Tibial nerve (tissue), 4 donors: ENCODE data around the gene DLGAP4.

Experiments
- EP300 ChIP-seq, 2 donors: sonication (generic); formaldehyde crosslinking; IDR thresholded peaks; one replicate each; pipeline ENCODE4 v1.6.1; 2017; ENCODE audit warnings: antibody characterized with exemption in 2 of 2, mild to moderate bottlenecking in 1 of 2
- POLR2A ChIP-seq, 2 donors: fragments of 450-650 bp; IDR thresholded peaks; one replicate each; pipeline ENCODE4 v1.6.1; 2017; ENCODE audit warnings: antibody characterized with exemption in 2 of 2, mild to moderate bottlenecking in 2 of 2, moderate library complexity in 2 of 2
- TF ChIP-seq, protein P1 (sequence below), 5 experiments: fragments of 200-600 bp in 3 of 5; fragments of 450-650 bp in 2 of 5; sonication (generic) in 3 of 5; IDR thresholded peaks; one replicate each; pipeline ENCODE4 v1.5.1; 2016 to 2019; ENCODE audit warnings: antibody characterized with exemption in 5 of 5, mild to moderate bottlenecking in 3 of 5, moderate library complexity in 2 of 5

DNA sequence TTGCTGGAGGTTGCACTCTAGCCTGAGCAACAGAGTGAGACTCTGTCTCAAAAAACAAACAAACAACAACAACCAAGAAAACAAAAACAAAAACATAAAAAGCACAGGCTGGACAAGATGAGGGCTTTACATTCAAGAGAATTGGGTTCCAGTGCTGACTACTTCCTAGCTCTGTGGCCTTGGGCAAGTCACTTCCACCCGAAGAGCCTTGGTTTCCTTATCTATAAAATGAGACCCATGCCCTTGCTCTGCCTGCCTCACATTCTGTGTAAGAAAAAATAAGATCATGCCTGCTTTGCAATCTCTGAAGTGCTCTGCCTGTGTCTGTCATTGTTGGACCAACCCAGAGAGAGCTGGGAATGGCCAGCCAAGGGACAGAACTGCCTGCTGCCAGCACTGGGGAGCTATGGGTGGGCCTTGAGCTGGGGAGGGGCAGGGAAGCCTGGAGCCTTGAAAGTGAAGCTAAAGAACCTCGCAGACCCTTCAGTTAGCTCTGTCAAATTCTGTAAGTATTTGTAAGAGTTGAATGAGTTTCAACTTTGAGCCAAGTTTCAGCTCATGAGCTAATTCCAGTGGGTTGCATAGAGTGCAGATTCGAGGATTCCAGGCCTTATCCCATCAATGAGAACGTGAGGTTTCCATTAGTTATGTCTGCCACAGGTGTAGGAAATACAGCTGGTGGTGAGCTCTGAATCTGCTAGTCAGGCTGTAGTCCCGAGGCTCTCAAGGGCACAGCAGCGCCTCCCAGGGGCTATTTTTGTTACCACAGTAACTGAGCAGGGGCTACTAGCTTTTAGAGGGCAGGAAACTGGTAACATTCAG is 93.2 kb downstream of the DLGAP4 start:
- TF ChIP-seq, protein P1, sequence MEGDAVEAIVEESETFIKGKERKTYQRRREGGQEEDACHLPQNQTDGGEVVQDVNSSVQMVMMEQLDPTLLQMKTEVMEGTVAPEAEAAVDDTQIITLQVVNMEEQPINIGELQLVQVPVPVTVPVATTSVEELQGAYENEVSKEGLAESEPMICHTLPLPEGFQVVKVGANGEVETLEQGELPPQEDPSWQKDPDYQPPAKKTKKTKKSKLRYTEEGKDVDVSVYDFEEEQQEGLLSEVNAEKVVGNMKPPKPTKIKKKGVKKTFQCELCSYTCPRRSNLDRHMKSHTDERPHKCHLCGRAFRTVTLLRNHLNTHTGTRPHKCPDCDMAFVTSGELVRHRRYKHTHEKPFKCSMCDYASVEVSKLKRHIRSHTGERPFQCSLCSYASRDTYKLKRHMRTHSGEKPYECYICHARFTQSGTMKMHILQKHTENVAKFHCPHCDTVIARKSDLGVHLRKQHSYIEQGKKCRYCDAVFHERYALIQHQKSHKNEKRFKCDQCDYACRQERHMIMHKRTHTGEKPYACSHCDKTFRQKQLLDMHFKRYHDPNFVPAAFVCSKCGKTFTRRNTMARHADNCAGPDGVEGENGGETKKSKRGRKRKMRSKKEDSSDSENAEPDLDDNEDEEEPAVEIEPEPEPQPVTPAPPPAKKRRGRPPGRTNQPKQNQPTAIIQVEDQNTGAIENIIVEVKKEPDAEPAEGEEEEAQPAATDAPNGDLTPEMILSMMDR (IDR thresholded peaks at IDR 0.05) = peak in 3 of 5 experiments; percentile 24 to 35 (median 25)
- TF ChIP-seq POLR2A (IDR thresholded peaks at IDR 0.05) = no peak
- TF ChIP-seq EP300 (IDR thresholded peaks at IDR 0.05) = no peak
